Kidney epithelial cell (primary cell): ENCODE data around the gene ATP4B. TPM values are rescaled to one million over a fixed set of nuclear protein-coding genes. Genes with fewer than 3 reads are reported as not detected.

Experiments used
- DNase-seq: peaks from one replicate; pipeline ENCODE4 v3.0.0-alpha.2; 2010; ENCODE audit warnings: low read depth
- H3K27me3 ChIP-seq: 2 replicates; pipeline ENCODE4 v1.6.0; 2011; ENCODE audit warnings: low read length; ENCODE audit not compliant: control insufficient read depth, insufficient read depth
- H3K36me3 ChIP-seq: 2 replicates; pipeline ENCODE4 v1.5.1; 2011; ENCODE audit warnings: low read length; ENCODE audit not compliant: control insufficient read depth, insufficient read depth
- H3K4me3 ChIP-seq: 2 replicates; pipeline ENCODE4 v1.5.1; 2011; ENCODE audit warnings: low read depth, mild to moderate bottlenecking, control low read depth, low read length
- CTCF ChIP-seq: IDR thresholded peaks from 2 replicates; pipeline ENCODE4 v1.5.1; 2011; ENCODE audit warnings: mild to moderate bottlenecking, moderate library complexity, low read length, control low read depth, inconsistent platforms; ENCODE audit not compliant: insufficient read depth, poor library complexity, severe bottlenecking
- total RNA-seq: library from RNA; depleted of rRNA; stranded (reverse); fragments of >200 nt; gene quantifications from 2 replicates; pipeline ENCODE4 v1.2.3, GENCODE V29; 2015

Gene ATP4B
- total RNA-seq, 1 donor from 2014 or later = not detected

GRCh38 chr13:113665597-113666328, 7.8 kb upstream of the ATP4B start:
- peaks cover 16% of the 10 kb centered on the region for H3K27me3 ChIP-seq
- no peaks in the 10 kb centered on the region for H3K36me3 ChIP-seq
- DNase-seq = no peak
- no peak overlapping the region for H3K4me3 ChIP-seq
- no peak for TF ChIP-seq CTCF

- H3K4me3 ChIP-seq = no peak overlapping the region
- H3K36me3 ChIP-seq = no peaks in the 10 kb centered on the region
- TF ChIP-seq CTCF = no peak
- DNase-seq = no peak
- H3K27me3 ChIP-seq = peaks cover 16% of the 10 kb centered on the region
Measured at GRCh38 chr13:113664751-113665596, 7.0 kb upstream of the ATP4B start.

- no peak for DNase-seq
- no peak for TF ChIP-seq CTCF
- Histone ChIP-seq H3K27me3 (peaks cover 16% of the 10 kb centered on the region), H3K36me3 (no peaks in the 10 kb centered on the region), H3K4me3 (no peak overlapping the region)
Measured at GRCh38 chr13:113663934-113664333, 5.9 kb upstream of the ATP4B start.

GRCh38 chr13:113661509-113661908, 3.5 kb upstream of the ATP4B start:
- no peak for DNase-seq
- H3K36me3 ChIP-seq = no peaks in the 10 kb centered on the region
- peaks cover 10% of the 10 kb centered on the region for H3K27me3 ChIP-seq
- no peak overlapping the region for H3K4me3 ChIP-seq
- TF ChIP-seq CTCF = no peak

GRCh38 chr13:113660066-113660465, 2.1 kb upstream of the ATP4B start:
- no peak for DNase-seq
- H3K27me3 ChIP-seq = peaks cover 10% of the 10 kb centered on the region
- no peaks in the 10 kb centered on the region for H3K36me3 ChIP-seq
- H3K4me3 ChIP-seq = no peak overlapping the region
- no peak for TF ChIP-seq CTCF
